ENCODE data around the gene LILRB1. TPM values are rescaled to one million over a fixed set of nuclear protein-coding genes. Genes with fewer than 3 reads are reported as not detected.
A peak's percentile ranks its signal among the peaks of the same experiment; 100 is the strongest.

Gene LILRB1
- total and polyA plus RNA-seq, 9 of the 15 experiments (the other 6 are each of a cell fraction or from before 2014, with no cell fraction given) = not detected

GRCh38 chr19:54684527-54684926, 54.2 kb downstream of the LILRB1 start (continued):
- TF ChIP-seq ZNF395 (CRISPR knock-in tag; IDR thresholded peaks at IDR 0.05) = peak; percentile 82
- peak; percentile 65 for TF ChIP-seq CXXC5 (CRISPR knock-in tag; IDR thresholded peaks at IDR 0.05)
- peak; percentile 58 for TF ChIP-seq SMAD4 (CRISPR knock-in tag; conservative IDR thresholded peaks at IDR 0.05)
- TF ChIP-seq ZNF583 (CRISPR knock-in tag; IDR thresholded peaks at IDR 0.05) = peak; percentile 32; the same call in 1 of the 2 replicates
- no peak for TF ChIP-seq BACH1 (tag; IDR thresholded peaks at IDR 0.05)
- no peak for TF ChIP-seq TAF1 (IDR thresholded peaks at IDR 0.05; ENCODE audit: control insufficient read depth, extremely low read depth, insufficient read depth, low read length, severe bottlenecking)
- no peak for TF ChIP-seq ZSCAN32 (CRISPR knock-in tag; IDR thresholded peaks at IDR 0.05)
- TF ChIP-seq MYBL2 (IDR thresholded peaks at IDR 0.05; ENCODE audit: low read depth) = no peak
- no peak for TF ChIP-seq MYBL2 (CRISPR knock-in tag; IDR thresholded peaks at IDR 0.05; ENCODE audit: borderline replicate concordance)
- no peak for TF ChIP-seq ZNF133 (CRISPR knock-in tag; IDR thresholded peaks at IDR 0.05)
- TF ChIP-seq TFE3 (CRISPR knock-in tag; IDR thresholded peaks at IDR 0.05) = no peak
- no peak for TF ChIP-seq NFIC (IDR thresholded peaks at IDR 0.05)
- TF ChIP-seq ZNF609 (CRISPR knock-in tag; IDR thresholded peaks at IDR 0.05; ENCODE audit: borderline replicate concordance) = no peak
- no peak for TF ChIP-seq ZEB2 (IDR thresholded peaks at IDR 0.05)
- no peak for TF ChIP-seq USF1 (CRISPR knock-in tag; IDR thresholded peaks at IDR 0.05)
- no peak for TF ChIP-seq ATF2 (CRISPR knock-in tag; IDR thresholded peaks at IDR 0.05)
- no peak for TF ChIP-seq TCF7 (IDR thresholded peaks at IDR 0.05; ENCODE audit: borderline replicate concordance)
- TF ChIP-seq SNIP1 (IDR thresholded peaks at IDR 0.05; ENCODE audit: low read depth) = no peak
- no peak for TF ChIP-seq DACH1 (IDR thresholded peaks at IDR 0.05; ENCODE audit: partially characterized antibody)
